ENCODE results near the gene TEX29. TPM values are rescaled to one million over a fixed set of nuclear protein-coding genes. Genes with fewer than 3 reads are reported as not detected.

Gene TEX29
- total RNA-seq, 1 donor from 2014 or later, result not detected

DNA sequence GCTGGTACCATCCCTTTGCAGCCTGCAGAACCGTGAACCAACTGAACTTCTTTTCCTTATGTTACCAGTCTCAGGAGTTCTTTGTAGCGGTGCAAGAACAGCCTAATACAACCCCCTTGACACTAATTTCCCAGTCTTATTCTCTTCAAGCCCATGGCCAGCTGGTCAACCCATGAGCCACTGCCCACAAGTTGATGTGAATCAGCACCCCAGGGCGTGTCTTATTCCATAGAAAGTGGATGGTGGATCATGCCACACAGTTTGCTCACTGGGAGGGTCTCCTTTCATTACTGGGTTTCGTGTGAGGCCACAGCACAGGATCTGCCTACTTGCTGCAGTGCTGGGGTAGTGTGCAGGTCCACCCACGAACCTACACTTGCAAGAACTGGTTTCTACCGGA is 27.0 kb downstream of the TEX29 start:
- H3K36me3 ChIP-seq (ENCODE audit: control insufficient read depth in 3 of 3, insufficient read depth in 3 of 3, low read length in 3 of 3), result no peaks in the 10 kb centered on the region
- H3K4me1 ChIP-seq (ENCODE audit: control insufficient read depth in 3 of 3, insufficient read depth in 3 of 3, low read length in 3 of 3), result peaks cover 0 to 9% (median 6%) of the 10 kb centered on the region in 3 donors
- H3K27ac ChIP-seq (ENCODE audit: low read depth, low read length), result no peak overlapping the region
- H3K9me3 ChIP-seq (ENCODE audit: control insufficient read depth in 3 of 3, low read length in 3 of 3), result no peaks in the 10 kb centered on the region
- no peak overlapping the region for H3K4me3 ChIP-seq (ENCODE audit: low read length in 3 of 3)
- no peaks in the 10 kb centered on the region for H3K27me3 ChIP-seq (ENCODE audit: control insufficient read depth in 3 of 3, insufficient read depth in 3 of 3, low read length in 3 of 3)
- no peak overlapping the region for H3K9ac ChIP-seq (ENCODE audit: low read depth in 1 of 3, low read length in 3 of 3)

DNA sequence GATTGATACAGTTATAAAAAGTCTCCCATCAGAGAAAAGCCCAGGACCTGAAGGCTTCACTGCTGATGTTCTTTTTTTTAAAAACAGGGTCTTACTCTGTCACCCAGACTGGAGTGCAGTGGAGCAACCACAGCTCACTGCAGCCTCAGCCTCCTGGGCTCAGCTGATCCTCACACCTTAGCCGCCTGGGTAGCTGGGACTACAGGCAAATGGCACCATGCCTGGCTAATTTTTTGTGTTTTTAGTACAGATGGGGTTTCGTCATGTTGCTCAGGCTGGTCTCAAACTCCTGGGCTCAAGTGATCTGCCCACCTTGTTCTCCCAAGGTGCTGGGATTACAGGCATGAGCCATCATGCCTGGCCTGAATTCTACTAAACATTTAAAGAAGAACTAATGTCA is 33.1 kb downstream of the TEX29 start:
- Histone ChIP-seq H3K27me3 (ENCODE audit: control insufficient read depth in 3 of 3, insufficient read depth in 3 of 3, low read length in 3 of 3) (peaks cover 0 to 4% (median 3%) of the 10 kb centered on the region in 3 donors), H3K4me3 (ENCODE audit: low read length in 3 of 3) (no peak overlapping the region), H3K27ac (ENCODE audit: low read depth, low read length) (no peak overlapping the region), H3K36me3 (ENCODE audit: control insufficient read depth in 3 of 3, insufficient read depth in 3 of 3, low read length in 3 of 3) (no peaks in the 10 kb centered on the region), H3K9ac (ENCODE audit: low read depth in 1 of 3, low read length in 3 of 3) (no peak overlapping the region), H3K9me3 (ENCODE audit: control insufficient read depth in 3 of 3, low read length in 3 of 3) (no peaks in the 10 kb centered on the region), H3K4me1 (ENCODE audit: control insufficient read depth in 3 of 3, insufficient read depth in 3 of 3, low read length in 3 of 3) (no peaks in the 10 kb centered on the region)

DNA sequence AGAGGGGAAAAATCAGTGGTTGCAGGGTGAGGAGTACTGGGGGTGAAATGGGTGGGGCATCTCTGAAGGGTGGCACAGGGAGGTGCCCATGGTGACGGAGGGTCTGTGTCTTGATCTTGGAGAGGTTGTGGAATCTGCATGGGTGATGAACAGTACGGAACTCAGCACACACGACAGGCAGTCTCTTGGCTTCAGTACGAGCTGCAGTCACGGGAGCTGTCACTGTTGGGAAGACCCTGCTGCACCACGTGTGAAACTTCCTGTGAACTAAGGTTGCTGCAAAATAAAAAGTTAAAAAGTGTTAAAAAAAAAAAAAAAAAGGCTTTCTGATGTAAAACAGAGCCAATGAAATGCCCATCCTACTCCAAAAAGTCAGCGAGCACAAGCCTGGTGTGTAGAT is 34.3 kb downstream of the TEX29 start:
- Histone ChIP-seq H3K27me3 (ENCODE audit: control insufficient read depth in 3 of 3, insufficient read depth in 3 of 3, low read length in 3 of 3) (peaks cover 0 to 4% (median 3%) of the 10 kb centered on the region in 3 donors), H3K9me3 (ENCODE audit: control insufficient read depth in 3 of 3, low read length in 3 of 3) (no peaks in the 10 kb centered on the region), H3K4me3 (ENCODE audit: low read length in 3 of 3) (no peak overlapping the region), H3K9ac (ENCODE audit: low read depth in 1 of 3, low read length in 3 of 3) (no peak overlapping the region), H3K27ac (ENCODE audit: low read depth, low read length) (no peak overlapping the region), H3K36me3 (ENCODE audit: control insufficient read depth in 3 of 3, insufficient read depth in 3 of 3, low read length in 3 of 3) (no peaks in the 10 kb centered on the region), H3K4me1 (ENCODE audit: control insufficient read depth in 3 of 3, insufficient read depth in 3 of 3, low read length in 3 of 3) (no peaks in the 10 kb centered on the region)

DNA sequence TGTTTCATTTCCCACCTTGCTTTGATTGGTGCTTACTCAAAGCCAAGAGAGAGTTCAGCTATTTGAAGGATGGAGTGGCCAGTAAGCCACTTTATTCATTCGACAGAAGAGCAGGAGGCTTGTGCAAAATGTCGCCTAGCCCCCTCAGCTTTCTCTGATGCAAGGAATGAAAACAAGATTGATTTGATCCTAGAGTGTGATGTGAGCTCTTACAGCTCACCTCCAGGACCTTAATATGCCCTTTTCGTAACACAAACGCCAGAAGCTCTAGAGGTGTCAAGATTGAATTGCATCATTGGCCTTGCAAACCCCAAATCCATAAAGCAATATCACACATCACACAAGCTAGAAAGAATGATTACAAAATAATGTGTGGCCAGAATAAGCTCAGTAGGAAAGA is 36.4 kb downstream of the TEX29 start:
- no peaks in the 10 kb centered on the region for H3K36me3 ChIP-seq (ENCODE audit: control insufficient read depth in 3 of 3, insufficient read depth in 3 of 3, low read length in 3 of 3)
- no peak overlapping the region for H3K9ac ChIP-seq (ENCODE audit: low read depth in 1 of 3, low read length in 3 of 3)
- H3K27ac ChIP-seq (ENCODE audit: low read depth, low read length), result no peak overlapping the region
- H3K9me3 ChIP-seq (ENCODE audit: control insufficient read depth in 3 of 3, low read length in 3 of 3), result no peaks in the 10 kb centered on the region
- H3K4me1 ChIP-seq (ENCODE audit: control insufficient read depth in 3 of 3, insufficient read depth in 3 of 3, low read length in 3 of 3), result no peaks in the 10 kb centered on the region
- peaks cover 0 to 12% (median 10%) of the 10 kb centered on the region in 3 donors for H3K27me3 ChIP-seq (ENCODE audit: control insufficient read depth in 3 of 3, insufficient read depth in 3 of 3, low read length in 3 of 3)
- H3K4me3 ChIP-seq (ENCODE audit: low read length in 3 of 3), result no peak overlapping the region

DNA sequence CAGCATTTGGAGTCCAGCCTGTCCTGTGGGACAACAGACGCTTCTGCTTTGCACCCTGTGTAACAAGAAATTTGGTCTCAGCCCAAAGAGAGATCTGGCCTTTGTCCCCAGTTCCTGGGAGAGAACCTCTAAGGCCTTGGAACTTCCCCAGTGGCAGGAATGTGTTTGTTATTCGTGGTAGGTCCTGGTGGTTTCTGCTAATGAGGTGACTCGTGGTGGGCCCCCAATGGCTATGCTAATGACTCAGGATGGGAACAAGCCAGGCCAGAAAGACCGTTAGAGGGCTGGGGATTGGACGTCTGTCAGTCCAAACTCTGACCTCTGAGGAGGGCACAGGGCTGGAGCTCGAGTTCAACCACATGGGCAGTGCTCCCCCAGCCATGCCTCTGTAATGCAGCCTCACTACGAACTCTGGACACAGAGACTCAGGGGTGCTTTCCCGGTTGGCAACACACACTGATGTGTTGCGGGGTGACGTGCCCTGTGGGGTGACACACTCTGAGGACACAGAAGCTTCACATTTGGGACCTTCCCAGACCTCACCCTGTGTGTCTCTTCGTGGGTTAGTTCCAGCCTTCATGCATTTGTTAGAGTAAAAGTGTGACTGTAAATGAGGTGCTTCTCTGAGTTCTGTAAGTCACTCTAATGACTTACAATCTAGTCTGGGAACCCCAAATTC is 38.9 kb downstream of the TEX29 start:
- Histone ChIP-seq H3K4me1 (ENCODE audit: control insufficient read depth in 3 of 3, insufficient read depth in 3 of 3, low read length in 3 of 3) (no peaks in the 10 kb centered on the region), H3K9ac (ENCODE audit: low read depth in 1 of 3, low read length in 3 of 3) (no peak overlapping the region), H3K27me3 (ENCODE audit: control insufficient read depth in 3 of 3, insufficient read depth in 3 of 3, low read length in 3 of 3) (peaks cover 12 to 28% (median 27%) of the 10 kb centered on the region in 3 donors), H3K4me3 (ENCODE audit: low read length in 3 of 3) (no peak overlapping the region), H3K36me3 (ENCODE audit: control insufficient read depth in 3 of 3, insufficient read depth in 3 of 3, low read length in 3 of 3) (no peaks in the 10 kb centered on the region), H3K27ac (ENCODE audit: low read depth, low read length) (no peak overlapping the region), H3K9me3 (ENCODE audit: control insufficient read depth in 3 of 3, low read length in 3 of 3) (no peaks in the 10 kb centered on the region)

DNA sequence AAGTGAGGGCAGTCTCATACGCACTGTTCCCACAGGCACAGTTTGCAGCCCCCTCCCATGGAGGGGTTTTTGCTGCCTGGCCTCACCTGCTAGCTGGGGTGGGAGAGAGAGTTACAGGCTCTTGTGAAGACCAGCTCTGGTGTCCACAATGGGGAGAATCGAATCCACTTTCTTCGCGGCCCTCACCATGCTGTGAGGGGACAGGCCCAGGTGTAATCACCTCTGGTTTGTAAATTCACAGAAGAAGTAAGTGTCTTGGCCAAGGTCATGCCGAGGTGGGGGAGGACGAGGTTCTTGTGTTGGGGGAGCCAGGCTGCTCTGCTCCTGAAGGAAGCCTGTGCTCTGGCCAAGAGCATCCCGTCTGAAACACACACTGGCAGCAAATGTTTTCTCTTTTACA is 39.5 kb downstream of the TEX29 start:
- H3K4me3 ChIP-seq (ENCODE audit: low read length in 3 of 3), result no peak overlapping the region
- H3K4me1 ChIP-seq (ENCODE audit: control insufficient read depth in 3 of 3, insufficient read depth in 3 of 3, low read length in 3 of 3), result no peaks in the 10 kb centered on the region
- H3K27me3 ChIP-seq (ENCODE audit: control insufficient read depth in 3 of 3, insufficient read depth in 3 of 3, low read length in 3 of 3), result peaks cover 12 to 28% (median 27%) of the 10 kb centered on the region in 3 donors
- H3K9me3 ChIP-seq (ENCODE audit: control insufficient read depth in 3 of 3, low read length in 3 of 3), result no peaks in the 10 kb centered on the region
- H3K36me3 ChIP-seq (ENCODE audit: control insufficient read depth in 3 of 3, insufficient read depth in 3 of 3, low read length in 3 of 3), result no peaks in the 10 kb centered on the region
- H3K9ac ChIP-seq (ENCODE audit: low read depth in 1 of 3, low read length in 3 of 3), result no peak overlapping the region
- H3K27ac ChIP-seq (ENCODE audit: low read depth, low read length), result no peak overlapping the region

DNA sequence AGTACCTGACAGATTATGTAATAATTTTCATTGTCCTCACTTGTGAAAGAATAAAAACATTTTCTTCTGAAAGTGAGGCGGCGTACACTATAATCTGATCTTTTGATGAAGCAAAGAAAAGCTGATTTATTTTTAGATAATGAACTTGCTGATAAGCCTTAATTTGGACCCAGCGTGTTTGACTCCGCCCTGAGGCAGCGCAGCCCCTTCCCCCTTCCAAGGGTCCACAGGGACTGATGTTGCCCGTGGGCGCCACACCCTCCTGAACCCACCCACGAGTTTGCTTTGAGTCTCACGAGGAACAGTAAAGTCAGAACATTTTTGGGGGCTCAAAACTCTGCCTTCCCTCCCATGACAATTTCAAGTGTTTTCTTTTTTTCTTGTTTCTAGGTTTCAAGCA is 40.0 kb downstream of the TEX29 start:
- no peaks in the 10 kb centered on the region for H3K36me3 ChIP-seq (ENCODE audit: control insufficient read depth in 3 of 3, insufficient read depth in 3 of 3, low read length in 3 of 3)
- H3K27ac ChIP-seq (ENCODE audit: low read depth, low read length), result no peak overlapping the region
- peaks cover 12 to 33% (median 28%) of the 10 kb centered on the region in 3 donors for H3K27me3 ChIP-seq (ENCODE audit: control insufficient read depth in 3 of 3, insufficient read depth in 3 of 3, low read length in 3 of 3)
- H3K9ac ChIP-seq (ENCODE audit: low read depth in 1 of 3, low read length in 3 of 3), result no peak overlapping the region
- H3K4me3 ChIP-seq (ENCODE audit: low read length in 3 of 3), result no peak overlapping the region
- H3K9me3 ChIP-seq (ENCODE audit: control insufficient read depth in 3 of 3, low read length in 3 of 3), result no peaks in the 10 kb centered on the region
- no peaks in the 10 kb centered on the region for H3K4me1 ChIP-seq (ENCODE audit: control insufficient read depth in 3 of 3, insufficient read depth in 3 of 3, low read length in 3 of 3)

DNA sequence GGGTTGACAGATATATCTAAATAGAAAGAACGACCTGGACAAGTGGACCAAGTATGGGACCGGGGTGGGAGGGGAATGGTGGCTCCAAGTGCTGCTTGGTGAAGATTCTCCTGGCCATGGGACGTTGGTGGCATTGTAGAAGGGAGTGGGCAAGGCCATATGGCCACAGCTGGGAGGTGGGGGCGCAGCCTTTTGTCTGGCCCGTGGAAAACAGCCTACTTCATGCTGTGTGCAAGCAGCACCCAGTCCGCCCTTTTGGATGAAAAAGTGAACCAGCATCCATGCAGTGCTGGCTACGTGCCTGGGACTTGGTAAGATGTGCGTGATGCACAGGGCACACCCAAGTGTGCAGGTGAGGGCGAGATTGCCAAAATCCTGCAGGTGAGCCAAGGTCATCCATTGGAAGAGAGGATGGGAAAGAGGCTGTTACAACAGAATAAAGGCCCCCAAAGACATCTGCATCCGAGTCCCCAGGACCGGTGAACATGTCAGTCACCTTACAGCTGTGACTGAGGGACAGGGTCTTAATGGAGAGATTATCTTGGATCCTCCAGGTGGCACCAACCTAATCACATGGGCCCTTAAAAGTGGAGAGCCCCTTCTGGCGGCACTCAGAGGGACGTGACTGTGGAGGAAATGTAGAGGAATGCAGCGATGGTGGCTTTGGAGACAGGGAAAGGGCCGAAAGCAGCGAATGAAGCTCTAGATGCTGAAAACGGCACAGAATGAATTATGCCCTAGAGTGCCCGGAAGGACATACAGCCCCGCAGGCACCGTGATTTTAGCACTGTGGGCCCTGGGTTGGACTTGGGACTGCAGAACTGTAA is 40.8 kb downstream of the TEX29 start:
- peaks cover 12 to 36% (median 30%) of the 10 kb centered on the region in 3 donors for H3K27me3 ChIP-seq (ENCODE audit: control insufficient read depth in 3 of 3, insufficient read depth in 3 of 3, low read length in 3 of 3)
- no peaks in the 10 kb centered on the region for H3K36me3 ChIP-seq (ENCODE audit: control insufficient read depth in 3 of 3, insufficient read depth in 3 of 3, low read length in 3 of 3)
- H3K27ac ChIP-seq (ENCODE audit: low read depth, low read length), result no peak overlapping the region
- no peaks in the 10 kb centered on the region for H3K9me3 ChIP-seq (ENCODE audit: control insufficient read depth in 3 of 3, low read length in 3 of 3)
- H3K4me3 ChIP-seq (ENCODE audit: low read length in 3 of 3), result no peak overlapping the region
- H3K4me1 ChIP-seq (ENCODE audit: control insufficient read depth in 3 of 3, insufficient read depth in 3 of 3, low read length in 3 of 3), result no peaks in the 10 kb centered on the region
- H3K9ac ChIP-seq (ENCODE audit: low read depth in 1 of 3, low read length in 3 of 3), result no peak overlapping the region

DNA sequence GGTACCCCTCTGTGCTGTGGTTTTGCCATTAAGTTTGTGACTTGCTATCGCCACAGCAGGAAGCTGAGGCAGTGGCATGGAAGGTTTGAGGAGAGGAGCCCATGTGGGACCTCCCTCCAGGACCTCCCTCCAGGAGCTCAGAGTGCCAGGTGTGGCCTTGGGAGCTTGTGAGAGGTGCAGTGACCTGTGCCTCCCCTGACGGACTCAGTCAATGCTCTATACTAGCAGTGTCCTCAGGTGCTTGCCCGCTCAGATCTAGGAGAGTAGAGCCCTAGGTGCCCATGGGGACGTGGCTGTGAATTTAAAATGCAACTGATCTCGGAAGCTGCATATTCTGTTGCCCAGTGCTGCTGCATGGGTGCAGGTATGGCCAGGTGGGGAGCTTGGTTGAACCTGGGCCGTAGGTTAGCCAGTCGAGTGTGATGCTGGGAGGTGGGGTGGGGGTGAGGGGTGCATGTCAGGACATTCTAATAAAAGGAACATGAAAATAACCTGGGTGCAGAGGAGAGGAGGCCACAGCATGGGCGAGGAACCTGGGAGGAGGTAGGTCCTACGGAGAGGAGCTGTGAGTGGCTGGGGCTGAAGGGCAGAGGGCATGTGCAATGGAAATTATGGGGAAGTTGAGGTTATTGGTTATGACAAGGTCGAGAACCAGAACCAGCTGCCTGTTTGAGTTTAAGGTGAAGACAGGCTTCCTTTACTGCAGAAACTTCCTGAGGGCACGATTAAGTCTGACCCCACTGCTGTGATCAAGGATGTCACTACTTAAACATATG is 41.6 kb downstream of the TEX29 start:
- Histone ChIP-seq H3K9ac (ENCODE audit: low read depth in 1 of 3, low read length in 3 of 3) (no peak overlapping the region), H3K36me3 (ENCODE audit: control insufficient read depth in 3 of 3, insufficient read depth in 3 of 3, low read length in 3 of 3) (no peaks in the 10 kb centered on the region), H3K27ac (ENCODE audit: low read depth, low read length) (no peak overlapping the region), H3K27me3 (ENCODE audit: control insufficient read depth in 3 of 3, insufficient read depth in 3 of 3, low read length in 3 of 3) (peaks cover 12 to 36% (median 30%) of the 10 kb centered on the region in 3 donors), H3K4me3 (ENCODE audit: low read length in 3 of 3) (no peak overlapping the region), H3K9me3 (ENCODE audit: control insufficient read depth in 3 of 3, low read length in 3 of 3) (no peaks in the 10 kb centered on the region), H3K4me1 (ENCODE audit: control insufficient read depth in 3 of 3, insufficient read depth in 3 of 3, low read length in 3 of 3) (no peaks in the 10 kb centered on the region)
